Ishikawa (cell line): ENCODE data around the gene RRBP1.

Experiments used
- CEBPB ChIP-seq: IDR thresholded peaks from 2 replicates; pipeline ENCODE4 v1.6.1; 2012
- CREB1 ChIP-seq: IDR thresholded peaks from 2 replicates; pipeline ENCODE4 v1.6.1; 2012; ENCODE audit warnings: low read depth
- EGR1 ChIP-seq: IDR thresholded peaks from 2 replicates; pipeline ENCODE4 v1.6.1; 2012
- EP300 ChIP-seq: IDR thresholded peaks from 2 replicates; pipeline ENCODE4 v1.6.1; 2012; ENCODE audit warnings: borderline replicate concordance
- FOXM1 ChIP-seq: IDR thresholded peaks from 2 replicates; pipeline ENCODE4 v1.6.1; 2012; ENCODE audit warnings: low read depth, borderline replicate concordance
- MAX ChIP-seq: IDR thresholded peaks from 2 replicates; pipeline ENCODE4 v1.6.1; 2012
- NFIC ChIP-seq: IDR thresholded peaks from 2 replicates; pipeline ENCODE4 v1.6.1; 2012
- RAD21 ChIP-seq: IDR thresholded peaks from 2 replicates; pipeline ENCODE4 v1.6.1; 2012; ENCODE audit warnings: low read depth
- TAF1 ChIP-seq: IDR thresholded peaks from 2 replicates; pipeline ENCODE4 v1.6.1; 2012; ENCODE audit warnings: low read depth, mild to moderate bottlenecking
- TCF12 ChIP-seq: IDR thresholded peaks from 2 replicates; pipeline ENCODE4 v1.6.1; 2012; ENCODE audit warnings: low read depth
- TEAD4 ChIP-seq: IDR thresholded peaks from 2 replicates; pipeline ENCODE4 v1.6.1; 2012
- YY1 ChIP-seq: IDR thresholded peaks from 2 replicates; pipeline ENCODE4 v1.6.1; 2012; ENCODE audit warnings: low read depth
- ZBTB7A ChIP-seq: IDR thresholded peaks from 2 replicates; pipeline ENCODE4 v1.6.1; 2012; ENCODE audit warnings: low read depth
- TF ChIP-seq, protein P1 (sequence below): IDR thresholded peaks from 2 replicates; pipeline ENCODE4 v1.6.1; 2012
- TF ChIP-seq, protein P2 (sequence below): IDR thresholded peaks from 2 replicates; pipeline ENCODE4 v1.6.1; 2012; ENCODE audit warnings: low read depth, mild to moderate bottlenecking

Gene RRBP1

GRCh38 chr20:17614176-17614811 lies 67.7 kb downstream of the RRBP1 start:
- TF ChIP-seq ZBTB7A (no peak), EGR1 (no peak)

DNA sequence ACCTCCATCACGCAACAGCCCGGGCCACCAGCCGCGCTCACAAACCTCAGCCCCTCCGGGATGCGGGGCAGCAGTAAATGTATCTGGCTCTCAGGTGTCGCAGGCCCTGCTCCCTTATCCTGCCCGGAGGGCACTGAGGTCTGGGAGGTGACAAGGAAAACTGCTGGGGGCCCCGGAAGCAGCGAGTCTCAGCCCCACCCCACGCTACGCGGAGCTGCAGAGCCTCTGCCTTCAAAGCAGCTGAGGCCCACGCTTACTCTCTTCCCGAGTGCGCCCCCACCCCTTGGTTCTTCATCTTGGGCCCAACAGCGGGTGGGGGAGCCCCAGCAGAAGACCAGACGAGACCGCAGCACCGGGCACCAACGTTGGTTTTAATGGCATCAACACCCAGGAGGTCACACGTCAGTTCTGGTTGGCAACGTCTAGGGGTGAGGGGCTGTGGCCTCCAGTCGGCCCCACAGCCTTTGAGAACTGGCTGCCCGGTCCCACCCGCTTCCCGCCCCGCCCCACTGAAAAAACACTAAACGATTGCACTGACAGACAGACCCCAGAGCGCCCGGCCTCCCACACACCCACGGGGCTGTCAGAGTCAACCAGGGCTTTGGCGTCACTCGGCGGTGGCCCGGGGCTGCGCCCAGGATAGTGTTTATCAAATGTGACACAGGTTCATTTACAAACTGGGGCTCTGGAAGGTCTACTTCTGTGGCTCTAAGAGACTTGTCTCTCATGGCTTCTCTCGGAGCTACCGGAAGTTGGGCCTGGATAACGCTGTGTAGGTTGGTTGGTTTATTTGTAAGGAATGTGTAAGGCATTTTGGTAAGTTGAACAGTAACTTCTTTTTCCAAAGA lies 68.5 kb downstream of the RRBP1 start:
- no peak for TF ChIP-seq TCF12

GRCh38 chr20:17612992-17613327 lies 69.1 kb downstream of the RRBP1 start:
- no peak for TF ChIP-seq TCF12
- TF ChIP-seq, protein P1, sequence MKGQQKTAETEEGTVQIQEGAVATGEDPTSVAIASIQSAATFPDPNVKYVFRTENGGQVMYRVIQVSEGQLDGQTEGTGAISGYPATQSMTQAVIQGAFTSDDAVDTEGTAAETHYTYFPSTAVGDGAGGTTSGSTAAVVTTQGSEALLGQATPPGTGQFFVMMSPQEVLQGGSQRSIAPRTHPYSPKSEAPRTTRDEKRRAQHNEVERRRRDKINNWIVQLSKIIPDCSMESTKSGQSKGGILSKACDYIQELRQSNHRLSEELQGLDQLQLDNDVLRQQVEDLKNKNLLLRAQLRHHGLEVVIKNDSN, result no peak
- no peak for TF ChIP-seq ZBTB7A
- TF ChIP-seq CREB1, result no peak
- TF ChIP-seq TEAD4, result no peak
- TF ChIP-seq FOXM1, result no peak
- TF ChIP-seq RAD21, result no peak
- no peak for TF ChIP-seq TAF1
- no peak for TF ChIP-seq CEBPB
- TF ChIP-seq, protein P2, sequence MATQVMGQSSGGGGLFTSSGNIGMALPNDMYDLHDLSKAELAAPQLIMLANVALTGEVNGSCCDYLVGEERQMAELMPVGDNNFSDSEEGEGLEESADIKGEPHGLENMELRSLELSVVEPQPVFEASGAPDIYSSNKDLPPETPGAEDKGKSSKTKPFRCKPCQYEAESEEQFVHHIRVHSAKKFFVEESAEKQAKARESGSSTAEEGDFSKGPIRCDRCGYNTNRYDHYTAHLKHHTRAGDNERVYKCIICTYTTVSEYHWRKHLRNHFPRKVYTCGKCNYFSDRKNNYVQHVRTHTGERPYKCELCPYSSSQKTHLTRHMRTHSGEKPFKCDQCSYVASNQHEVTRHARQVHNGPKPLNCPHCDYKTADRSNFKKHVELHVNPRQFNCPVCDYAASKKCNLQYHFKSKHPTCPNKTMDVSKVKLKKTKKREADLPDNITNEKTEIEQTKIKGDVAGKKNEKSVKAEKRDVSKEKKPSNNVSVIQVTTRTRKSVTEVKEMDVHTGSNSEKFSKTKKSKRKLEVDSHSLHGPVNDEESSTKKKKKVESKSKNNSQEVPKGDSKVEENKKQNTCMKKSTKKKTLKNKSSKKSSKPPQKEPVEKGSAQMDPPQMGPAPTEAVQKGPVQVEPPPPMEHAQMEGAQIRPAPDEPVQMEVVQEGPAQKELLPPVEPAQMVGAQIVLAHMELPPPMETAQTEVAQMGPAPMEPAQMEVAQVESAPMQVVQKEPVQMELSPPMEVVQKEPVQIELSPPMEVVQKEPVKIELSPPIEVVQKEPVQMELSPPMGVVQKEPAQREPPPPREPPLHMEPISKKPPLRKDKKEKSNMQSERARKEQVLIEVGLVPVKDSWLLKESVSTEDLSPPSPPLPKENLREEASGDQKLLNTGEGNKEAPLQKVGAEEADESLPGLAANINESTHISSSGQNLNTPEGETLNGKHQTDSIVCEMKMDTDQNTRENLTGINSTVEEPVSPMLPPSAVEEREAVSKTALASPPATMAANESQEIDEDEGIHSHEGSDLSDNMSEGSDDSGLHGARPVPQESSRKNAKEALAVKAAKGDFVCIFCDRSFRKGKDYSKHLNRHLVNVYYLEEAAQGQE, result no peak
- no peak for TF ChIP-seq EP300
- no peak for TF ChIP-seq YY1
- TF ChIP-seq MAX, result no peak
- no peak for TF ChIP-seq NFIC

- TF ChIP-seq YY1 (no peak), NFIC (no peak), TCF12 (no peak), CEBPB (no peak), ZBTB7A (no peak), CREB1 (no peak)
- TF ChIP-seq, protein P1, result no peak
Measured at GRCh38 chr20:17612287-17612991, 69.6 kb downstream of the RRBP1 start.

DNA sequence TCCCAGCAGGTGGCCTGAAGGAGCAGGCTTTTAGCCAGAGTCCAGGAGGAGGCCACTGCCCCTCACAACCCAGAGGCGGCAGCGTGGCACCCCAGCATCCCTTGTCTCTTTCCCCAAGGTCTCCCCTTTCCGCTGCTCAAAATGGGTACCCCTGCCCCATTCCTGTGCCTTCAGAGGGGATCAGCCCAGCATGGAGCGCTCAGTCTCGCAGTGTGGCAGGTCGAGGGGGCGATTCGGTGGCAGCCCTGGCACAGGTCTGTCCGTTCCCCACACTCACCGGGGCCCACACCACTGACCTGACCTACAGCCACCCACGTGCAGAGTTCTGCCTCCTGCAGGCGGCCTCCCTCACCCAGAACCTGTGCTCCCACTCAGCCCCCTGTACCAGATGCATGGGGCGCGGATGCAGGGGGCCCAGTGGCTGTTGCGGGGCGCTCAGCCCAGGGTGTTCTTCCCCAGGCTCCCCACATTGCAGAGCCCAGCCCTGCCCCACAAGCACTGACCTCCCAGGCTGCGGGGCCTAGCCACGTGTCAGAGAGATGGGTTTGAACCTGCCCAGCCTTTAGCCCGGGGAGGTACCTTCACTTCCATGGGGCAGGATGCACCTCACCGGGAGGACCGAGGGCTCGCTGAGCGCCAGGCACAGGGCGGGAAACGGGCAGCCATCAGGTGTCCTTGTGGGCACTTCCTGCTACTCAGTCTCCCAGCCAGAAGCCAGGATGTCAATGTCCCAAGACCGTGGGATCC lies 70.3 kb downstream of the RRBP1 start:
- TF ChIP-seq TAF1 (no peak), EP300 (no peak), RAD21 (no peak), MAX (no peak), YY1 (no peak), CEBPB (no peak)
- TF ChIP-seq, protein P1, result no peak
- TF ChIP-seq, protein P2, result no peak

DNA sequence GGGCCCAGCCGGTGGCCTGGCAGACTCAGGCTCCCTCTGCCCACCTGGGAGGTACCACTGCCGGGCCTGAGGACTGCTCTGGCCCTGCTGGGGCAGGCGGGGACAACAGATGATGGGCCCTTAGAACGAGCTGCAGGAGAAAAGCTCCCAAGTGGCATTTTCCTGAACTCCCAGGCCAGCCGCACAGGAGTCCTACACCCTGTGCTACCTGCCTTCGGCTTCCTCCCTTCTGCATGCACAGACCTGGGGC lies 70.8 kb downstream of the RRBP1 start:
- TF ChIP-seq NFIC (no peak), FOXM1 (no peak)
- TF ChIP-seq, protein P2, result no peak
